NCI-H2029 (cell line): ENCODE measurements around the gene GNAI2.
A peak's percentile ranks its signal among the peaks of the same experiment; 100 is the strongest.
"Not testable (repeated sequence)": the region's sequence is repeated elsewhere in the genome, so short reads cannot be mapped to it uniquely, and the experiment has no call there.

ENCODE experiments used
- DNase-seq: peaks from one replicate; lab custom pipeline; 2025; lab: John Stamatoyannopoulos, UW

GNAI2 gene

DNA sequence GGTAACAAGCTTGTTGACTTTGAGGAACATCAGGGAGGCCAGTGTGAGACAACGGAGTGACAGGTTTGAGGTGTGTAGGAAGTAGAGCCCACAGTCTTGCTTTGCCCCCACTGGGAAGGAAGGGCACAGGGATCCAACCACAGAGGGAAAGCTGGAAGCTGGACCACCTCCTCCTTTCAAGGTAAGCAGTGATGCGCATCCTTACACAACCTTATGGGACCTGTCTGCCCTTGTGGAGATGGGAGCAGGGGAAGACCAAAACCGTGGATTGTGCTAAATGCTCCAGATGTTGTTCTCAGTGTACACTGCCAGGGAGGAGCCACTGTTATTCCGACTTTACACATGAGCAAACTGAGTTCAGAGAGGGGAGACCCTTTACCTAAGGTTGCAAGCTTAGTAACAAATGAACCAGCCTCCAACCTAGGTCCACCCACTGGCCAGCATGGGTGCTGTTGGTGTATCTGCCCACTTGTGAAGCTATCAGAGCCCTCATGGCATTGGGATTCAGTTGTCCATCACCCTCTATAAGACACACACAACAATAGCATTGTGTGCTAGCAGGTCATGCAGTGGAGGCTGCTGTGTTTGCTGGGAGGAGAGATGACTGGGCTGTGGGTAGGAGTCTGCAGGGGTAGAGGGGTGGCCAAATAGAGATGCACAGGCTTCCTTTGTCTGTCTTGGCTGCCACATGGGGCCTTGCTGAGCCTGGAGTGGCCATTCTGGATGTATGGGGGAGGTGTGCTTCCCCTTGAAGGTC, 42.3 kb downstream of the GNAI2 start:
- no peak for DNase-seq

DNA sequence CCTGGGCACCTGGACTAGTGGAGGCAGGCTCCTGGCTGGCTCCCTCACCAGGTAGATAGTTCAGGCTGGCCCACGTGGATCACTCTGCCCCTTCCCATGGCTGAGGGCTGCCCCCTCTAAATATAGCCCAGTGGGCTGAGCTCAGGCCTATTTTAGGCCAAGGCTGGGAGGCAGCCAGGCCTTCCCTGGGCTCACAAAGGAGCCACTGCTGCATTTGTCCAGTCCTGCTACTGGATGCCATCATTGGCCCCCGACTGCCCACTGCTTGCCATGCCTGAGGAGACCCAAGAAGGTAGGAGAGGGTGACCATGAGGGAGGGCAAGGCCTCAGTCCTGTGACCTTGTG, 42.8 kb downstream of the GNAI2 start, which contains the start of gene LSMEM2:
LSMEM2 (plus strand) TSS at position 208 of the 345 bp plus-strand sequence; CDS start at position 235, 27 bp downstream.
- DNase-seq, result no peak

DNA sequence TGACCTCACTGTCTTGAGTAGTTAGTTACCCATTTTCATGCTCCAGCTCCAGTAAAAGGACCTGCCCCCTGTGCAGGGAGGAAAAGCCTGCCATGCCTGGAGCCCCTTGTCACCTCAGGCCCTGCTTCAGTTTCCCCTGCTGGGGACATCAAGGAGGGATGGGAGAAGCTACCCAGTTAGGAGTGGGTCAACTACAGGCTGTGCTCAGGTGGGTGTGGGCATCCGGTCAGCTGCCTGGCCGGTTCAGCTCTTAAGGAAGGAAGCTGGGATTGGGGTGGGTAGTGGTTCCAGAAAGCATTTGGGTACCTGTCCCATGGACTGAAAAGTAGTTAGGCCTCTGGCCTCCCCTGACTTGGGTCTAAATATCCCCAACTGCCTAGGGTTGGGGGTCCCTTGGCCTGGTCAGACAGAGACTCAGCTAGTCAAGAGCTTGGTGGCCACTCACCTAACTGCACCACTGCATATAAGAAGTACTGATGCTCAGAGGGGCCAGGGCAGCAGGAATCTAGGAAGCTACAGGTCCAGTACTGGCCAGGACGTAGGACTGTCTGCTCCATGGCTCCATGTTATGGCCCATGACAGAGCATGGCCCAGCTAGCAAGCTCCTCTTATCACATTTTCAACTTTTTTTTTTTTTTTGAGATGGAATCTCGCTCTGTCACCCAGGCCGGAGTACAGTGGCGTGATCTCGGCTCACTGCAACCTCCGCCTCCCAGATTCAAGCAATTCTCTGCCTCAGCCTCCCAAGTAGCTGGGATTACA, 43.4 kb downstream of the GNAI2 start:
- DNase-seq, result no peak

DNA sequence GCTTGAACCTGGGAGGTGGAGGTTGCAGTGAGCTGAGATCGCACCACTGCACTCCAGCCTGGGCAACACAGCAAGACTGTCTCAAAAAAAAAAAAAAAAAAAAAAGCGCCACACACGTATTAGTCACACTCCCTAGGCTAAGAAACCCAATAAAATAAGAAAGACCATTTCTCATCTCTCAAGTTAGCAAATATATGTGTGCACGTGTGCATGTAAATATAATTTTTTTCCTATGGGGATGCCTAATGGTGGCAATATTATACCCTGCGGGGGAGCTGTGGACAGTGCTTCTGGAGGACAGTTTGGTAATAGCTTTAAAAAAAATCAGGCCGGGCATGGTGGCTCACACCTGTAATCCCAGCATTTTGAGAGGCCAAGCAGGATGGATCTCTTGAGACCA, 48.1 kb downstream of the GNAI2 start:
- not testable (repeated sequence) for DNase-seq

DNA sequence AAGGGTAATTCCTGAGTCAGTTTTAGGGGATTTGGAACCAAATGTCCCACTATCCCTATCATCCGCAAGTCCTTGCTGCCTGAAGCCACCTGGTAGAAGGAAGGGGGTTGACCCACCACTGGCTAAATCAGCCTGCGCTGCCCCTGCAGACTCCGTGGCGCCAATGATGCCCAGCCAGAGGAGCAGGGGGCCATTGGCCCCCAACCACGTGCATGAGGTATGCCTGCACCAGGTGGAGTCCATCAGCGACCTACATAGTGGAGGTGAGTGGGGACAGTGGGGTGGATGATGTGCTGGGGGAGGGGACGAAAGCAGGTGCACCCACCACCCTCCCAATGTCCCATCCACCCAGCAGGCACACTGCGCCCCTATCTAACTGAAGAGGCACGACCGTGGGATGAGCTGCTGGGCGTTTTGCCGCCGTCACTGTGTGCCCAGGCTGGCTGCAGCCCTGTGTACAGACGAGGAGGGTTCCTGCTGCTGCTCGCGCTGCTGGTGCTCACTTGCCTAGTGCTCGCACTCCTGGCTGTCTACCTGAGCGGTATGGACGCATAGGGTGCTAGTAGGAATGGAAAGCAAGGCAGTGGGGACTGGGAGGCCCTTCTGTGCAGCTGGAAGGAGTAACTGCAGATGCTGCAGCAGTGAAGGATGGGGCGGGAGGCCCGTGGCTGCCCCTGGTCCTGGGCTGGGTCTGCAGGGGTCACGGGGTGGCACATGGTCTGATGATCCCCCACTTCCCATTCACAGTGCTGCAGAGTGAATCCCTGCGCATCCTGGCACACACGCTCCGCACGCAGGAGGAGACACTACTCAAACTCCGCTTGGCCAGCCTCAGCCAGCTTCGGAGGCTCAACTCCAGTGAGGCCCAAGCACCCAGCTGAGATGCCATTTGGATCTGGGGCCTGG, 50.6 kb downstream of the GNAI2 start:
- DNase-seq, result no peak

DNA sequence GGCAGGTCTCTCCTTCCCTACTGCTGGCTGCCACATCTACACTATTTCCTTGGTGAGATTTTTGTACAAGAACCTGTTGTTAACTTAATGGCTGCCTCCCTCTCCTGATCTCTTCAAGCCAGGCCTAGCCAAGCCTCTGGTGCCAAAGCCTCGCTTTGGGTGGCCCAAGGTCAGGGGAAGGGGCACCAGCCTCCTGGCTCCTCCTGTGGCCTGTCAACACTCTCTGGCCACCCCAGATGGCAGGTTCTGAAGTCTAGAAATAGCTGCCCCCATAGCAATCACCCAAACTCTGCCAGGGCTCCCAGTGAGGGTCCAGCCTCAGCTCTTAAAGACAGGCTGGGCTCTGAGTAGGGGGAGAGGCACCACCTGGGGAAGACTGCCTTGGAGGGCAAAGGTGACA, 51.3 kb downstream of the GNAI2 start:
- DNase-seq, result no peak

DNA sequence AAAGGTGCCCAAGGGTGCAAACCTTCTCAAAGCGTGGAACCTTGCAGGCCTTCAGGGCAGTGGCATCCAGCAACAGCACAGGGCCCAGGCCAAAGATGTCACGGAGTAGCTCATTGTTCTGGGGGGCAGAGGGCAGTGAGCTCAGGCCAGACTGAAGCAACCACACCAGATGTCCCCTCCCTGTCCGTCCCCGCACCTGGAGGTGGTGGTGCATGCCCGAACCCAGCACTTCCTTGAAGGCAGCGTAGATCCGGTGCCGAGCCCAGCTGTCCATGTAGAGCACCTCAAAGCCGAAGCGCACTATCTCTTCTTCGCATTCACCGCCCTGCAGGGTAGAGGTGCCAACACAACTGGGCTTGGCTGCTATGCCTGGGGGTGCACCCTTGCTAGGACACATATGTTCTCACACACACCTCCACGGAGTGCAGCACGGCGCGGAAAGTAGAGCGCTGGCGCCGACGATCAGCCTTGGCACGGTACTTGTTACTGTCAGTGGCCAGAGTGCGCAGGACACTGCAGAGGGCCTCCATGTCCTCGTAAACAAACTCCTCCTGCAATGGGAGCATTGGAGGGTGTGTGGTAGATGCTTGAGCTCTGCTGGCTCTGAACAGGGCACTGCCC, 52.5 kb downstream of the GNAI2 start:
- DNase-seq, result no peak

DNA sequence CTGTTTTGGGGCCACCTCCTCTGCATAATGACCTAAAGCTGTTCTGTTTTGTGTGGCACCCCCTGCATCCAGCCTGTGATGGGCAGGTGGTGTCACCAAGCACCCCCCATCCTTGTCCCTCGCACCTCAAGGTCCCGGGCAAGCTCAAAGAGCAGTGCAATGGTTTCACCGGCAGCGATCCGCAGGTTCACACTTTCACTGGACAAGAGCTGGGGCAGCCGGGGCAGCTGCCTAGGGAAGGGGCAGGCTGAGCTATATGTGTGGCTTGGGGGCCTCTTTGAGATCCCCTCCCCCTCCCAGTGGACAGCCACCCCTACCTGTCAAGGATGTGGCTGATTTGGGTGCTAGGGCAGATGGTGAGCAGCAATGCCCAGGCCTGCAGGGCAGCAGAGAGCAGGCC, 53.1 kb downstream of the GNAI2 start:
- DNase-seq, result no peak

DNA sequence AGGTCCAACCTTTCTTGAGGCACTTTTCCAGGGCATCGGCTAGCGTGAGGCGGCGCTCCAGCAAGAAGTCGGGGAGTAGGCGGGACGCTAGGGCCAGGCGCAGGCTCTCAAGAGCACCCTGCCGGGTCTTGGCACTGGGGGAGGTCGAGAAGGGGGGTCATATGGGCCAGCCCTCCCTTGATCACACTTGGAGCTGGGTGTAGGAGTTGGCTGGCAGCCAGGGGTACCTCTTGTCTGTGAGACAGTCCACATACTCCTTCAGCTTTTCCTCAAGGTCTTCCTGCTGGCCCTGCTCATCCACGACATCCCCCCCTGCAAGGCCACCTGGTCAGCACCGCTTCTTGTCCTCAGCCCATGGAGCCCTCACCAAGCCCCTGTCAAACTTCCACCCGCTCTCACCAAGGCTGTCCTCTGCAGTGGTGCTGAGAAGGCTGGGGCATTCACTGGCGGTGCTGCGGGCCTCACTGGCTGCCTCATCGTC, 54.2 kb downstream of the GNAI2 start:
- no peak for DNase-seq

DNA sequence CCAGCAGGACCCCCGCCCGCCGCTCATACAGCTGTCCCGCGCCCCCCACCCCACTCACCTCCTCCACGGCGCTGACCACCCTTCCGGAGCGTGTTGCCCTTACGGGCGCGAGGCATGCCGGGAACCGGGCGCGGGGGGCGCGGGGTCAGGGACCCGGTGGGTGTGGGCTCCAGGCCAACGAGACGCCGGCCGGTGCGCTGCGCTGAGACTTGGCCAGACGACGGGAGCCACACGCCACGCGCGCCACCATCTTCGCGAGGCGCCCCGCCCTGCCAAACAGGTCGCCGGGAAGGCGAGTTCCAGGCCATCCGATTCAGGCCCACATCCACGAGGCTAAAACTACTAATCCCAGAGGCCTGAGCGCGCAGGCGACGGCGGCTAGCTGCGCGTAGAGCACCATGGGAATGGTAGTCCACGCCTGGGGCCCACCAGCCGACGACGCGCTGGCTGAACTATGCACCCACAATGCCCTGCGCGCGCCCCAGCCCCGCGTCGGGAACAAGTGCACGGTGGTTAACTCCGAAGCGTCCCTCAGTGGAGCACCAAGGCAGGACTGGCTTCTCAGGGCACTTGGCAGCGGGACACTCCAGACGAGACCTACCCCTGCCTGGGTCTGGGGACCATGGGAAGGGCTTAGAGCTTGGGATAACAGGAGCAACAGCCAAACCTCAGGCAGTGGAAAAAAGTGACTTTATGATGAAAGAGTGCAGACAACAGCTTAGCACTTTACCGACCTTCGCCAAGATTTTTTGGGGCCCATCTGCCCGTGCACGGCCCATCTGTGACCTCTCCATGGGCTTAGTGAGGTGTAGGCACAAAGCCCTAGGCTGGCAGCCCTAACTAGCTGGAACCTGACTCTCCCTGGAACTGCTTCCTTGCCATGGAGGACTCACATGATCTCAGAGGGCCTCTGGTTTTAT, 56.4 kb downstream of the GNAI2 start, which contains the start of gene IFRD2:
IFRD2 (minus strand) TSS at position 271 of the 920 bp plus-strand sequence; CDS start at position 116, 155 bp downstream.
- peak; percentile 86 for DNase-seq

DNA sequence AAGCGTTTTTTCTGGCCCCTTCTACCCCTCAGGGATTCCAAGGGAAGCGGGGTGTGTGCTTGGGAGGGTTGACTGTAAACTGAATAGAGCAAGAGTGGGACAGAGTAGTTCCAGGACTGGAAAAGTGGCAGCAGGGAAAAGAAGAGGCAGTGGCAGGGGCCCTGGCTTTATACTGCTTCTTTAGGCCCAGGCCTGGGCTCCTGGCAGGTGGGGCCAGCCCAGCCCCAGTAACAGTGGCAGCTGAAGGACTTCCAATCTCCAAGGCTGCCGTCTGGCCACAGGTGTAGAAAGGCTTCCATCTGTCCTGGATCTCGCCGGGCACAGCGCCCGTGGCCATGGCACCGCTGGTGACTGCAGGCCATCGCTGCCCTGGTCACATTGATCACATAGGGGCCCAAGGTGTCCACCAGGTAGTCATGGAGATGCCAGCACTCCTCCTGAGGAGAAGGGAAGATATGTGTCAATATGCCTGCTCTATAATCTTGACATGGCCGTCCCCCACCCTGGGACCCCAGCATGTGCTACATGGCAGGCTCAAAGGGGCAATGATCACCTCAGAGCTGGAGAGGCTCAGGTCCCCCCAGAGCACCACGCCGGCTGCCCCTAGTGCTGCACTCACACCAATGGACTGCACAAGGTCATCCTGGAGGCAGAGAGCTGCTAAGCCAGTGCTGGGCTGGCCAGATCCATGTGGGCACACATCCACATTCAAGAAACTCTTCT, 57.2 kb downstream of the GNAI2 start:
- no peak for DNase-seq

DNA sequence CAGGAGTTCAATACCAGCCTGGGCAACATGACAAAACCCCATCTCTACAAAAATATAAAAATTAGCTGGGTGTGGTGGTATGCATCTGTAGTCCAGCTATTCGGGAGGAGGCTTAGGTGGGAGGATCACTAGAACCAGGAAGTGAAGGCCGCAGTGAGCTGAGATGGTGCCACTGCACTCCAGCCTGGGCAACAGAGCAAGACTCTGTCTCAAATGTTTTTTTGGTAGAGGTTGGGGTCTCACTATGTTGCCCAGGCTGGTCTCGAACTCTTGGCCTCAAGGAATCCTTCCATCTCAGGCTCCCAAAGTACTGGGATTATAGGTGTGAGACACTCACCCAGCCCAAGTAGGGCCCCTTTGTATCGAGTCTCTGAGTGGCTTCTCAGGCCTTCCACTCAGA, 58.1 kb downstream of the GNAI2 start:
- DNase-seq, result no peak

DNA sequence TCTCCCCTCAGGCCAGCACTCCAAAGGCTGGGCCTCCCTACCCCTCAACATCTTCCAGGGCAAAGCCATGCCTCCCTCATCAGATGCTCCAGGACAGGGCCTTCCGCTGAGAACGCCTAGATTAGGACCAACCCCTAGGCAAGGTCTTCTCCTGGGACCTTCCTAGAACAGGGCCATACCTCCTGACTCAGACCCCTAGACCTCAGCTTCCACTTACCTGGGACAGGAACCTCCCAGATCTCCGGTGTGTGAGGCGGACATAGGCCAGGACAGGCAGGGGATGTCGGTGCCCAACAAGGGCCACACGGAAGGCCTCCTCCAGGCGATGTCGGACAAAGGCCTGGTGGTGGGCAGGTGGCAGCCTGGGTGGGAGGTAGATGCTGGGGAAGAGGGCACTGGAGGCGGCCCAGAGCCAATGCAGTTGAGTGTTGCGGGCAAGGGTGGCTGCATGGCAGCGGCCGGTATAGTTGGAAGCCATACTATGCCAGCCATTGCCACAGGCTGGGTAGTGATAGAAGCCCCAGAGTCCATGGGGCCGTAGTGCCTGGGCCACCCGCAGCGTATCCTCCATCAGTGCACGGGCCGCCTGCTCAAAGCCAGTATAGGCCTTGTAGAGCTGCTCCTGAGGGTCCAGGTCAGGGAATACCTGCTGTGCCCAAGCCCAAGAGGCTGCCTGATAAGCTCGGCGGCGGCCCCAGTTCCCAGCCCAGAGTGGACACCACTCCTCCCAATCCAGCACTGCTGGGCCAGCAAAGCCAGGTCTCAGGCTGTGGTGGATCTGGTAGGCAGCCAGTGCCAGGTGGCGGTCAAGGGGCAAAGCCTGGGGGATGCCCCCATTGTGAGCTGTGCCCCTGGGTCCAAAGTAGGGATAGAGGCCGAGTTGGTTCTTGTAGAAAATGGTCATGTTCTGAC, 58.7 kb downstream of the GNAI2 start:
- DNase-seq, result no peak

DNA sequence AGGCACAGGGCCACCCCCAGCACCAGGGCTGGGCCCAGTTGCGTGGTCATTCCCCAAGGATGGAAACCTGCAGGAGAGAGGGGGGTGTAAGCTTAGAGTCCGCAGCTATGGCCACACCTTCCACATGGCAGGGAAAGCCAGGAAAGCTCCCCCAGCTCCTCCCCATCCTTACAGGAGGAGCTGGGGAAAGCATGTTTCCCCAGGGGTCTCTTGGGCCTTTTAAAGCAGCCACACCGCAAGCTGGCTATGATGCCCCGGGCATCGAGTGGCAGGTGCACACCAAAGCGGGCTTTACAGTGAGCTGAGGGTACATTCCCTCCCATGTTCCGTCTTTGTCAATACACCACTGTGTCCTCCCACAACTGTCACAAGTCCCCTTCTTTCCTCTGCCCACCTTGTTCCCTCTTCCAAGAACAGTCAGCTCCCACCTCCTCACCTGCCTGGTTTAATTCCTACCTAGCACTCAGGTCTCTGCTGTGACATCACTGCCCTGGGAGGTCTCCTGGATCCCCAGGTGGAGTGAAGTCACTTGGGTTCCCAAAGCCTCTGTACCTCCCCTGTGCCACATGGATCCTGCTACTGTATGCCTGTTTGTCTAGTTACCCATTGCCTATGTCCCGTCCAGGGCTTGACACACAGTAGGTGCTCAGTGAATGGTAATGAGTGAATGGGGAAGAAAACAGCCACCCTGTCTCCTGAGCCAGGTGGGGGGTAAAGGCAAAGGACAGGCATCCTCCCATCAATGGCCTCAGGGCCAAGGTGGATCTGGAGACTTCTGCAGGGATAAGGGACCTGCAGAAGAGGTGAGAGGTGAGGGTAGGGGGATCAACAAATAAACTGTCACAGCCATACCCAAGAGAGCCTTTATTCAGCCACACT, 59.8 kb downstream of the GNAI2 start:
- no peak for DNase-seq

DNA sequence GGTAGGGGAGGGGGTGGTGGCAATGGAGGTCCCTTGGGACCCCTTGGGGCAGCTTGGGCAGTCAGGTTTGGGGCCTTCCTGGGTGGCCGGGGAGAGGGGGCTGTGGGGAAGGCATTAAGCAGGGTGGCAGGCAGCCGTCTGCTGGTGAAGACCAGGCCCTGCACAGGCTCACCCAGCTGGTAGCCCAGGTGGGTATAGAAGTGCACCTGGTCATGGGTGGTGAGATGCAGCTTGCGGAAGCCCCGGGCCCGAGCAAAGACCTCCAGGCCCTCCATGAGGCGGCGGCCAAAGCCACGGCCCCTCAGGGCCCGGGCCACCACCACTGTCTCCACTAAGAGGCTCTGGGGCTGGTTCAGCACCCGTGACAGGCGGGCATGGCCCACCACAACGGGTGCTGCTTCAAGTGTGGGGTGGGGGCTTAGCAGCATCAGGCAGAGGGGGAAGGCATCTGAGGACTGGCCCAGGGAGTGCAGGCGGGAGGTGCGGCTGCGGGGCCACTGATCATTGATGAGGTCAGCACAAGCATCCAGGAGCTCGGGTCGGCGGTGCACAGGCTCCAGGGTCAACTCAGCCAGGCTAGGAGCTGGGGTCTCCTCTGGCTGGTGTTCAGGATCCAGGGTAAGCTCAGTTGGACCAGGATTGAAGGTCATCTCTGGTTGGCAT, 60.8 kb downstream of the GNAI2 start:
- no peak for DNase-seq

DNA sequence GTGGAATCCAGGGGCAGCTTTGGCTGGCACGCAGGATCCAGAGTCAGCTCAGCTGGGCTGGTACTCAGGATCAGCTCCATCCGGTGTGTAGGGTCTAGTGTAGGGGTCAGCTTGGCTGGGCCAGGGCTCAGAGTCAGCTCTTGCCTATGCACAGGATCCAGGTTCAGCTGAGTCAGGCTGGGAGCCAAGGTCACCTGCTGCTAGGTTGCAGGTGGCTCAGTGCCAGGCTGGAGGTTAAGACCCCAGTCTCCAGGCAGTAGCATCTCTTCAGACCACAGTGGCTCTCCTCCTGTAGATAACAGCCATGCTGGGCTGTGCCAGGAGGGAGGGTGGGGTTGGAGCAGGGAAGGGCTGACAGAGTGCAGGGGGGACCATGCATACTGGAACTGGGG, 61.4 kb downstream of the GNAI2 start:
- DNase-seq, result no peak
